Kidney epithelial cell (primary cell): ENCODE measurements around the gene FOCAD. TPM values are rescaled to one million over a fixed set of nuclear protein-coding genes. Genes with fewer than 3 reads are reported as not detected.

Experiments used
- DNase-seq: peaks from one replicate; pipeline ENCODE4 v3.0.0-alpha.2; 2010; ENCODE audit warnings: low read depth
- H3K27me3 ChIP-seq: 2 replicates; pipeline ENCODE4 v1.6.0; 2011; ENCODE audit warnings: low read length; ENCODE audit not compliant: control insufficient read depth, insufficient read depth
- H3K36me3 ChIP-seq: 2 replicates; pipeline ENCODE4 v1.5.1; 2011; ENCODE audit warnings: low read length; ENCODE audit not compliant: control insufficient read depth, insufficient read depth
- H3K4me3 ChIP-seq: 2 replicates; pipeline ENCODE4 v1.5.1; 2011; ENCODE audit warnings: low read depth, mild to moderate bottlenecking, control low read depth, low read length
- CTCF ChIP-seq: IDR thresholded peaks from 2 replicates; pipeline ENCODE4 v1.5.1; 2011; ENCODE audit warnings: mild to moderate bottlenecking, moderate library complexity, low read length, control low read depth, inconsistent platforms; ENCODE audit not compliant: insufficient read depth, poor library complexity, severe bottlenecking
- total RNA-seq: library from RNA; depleted of rRNA; stranded (reverse); fragments of >200 nt; gene quantifications from 2 replicates; pipeline ENCODE4 v1.2.3, GENCODE V29; 2015

Gene FOCAD
- total RNA-seq, 1 donor from 2014 or later: 62.9 TPM

- DNase-seq: no peak
- no peak overlapping the region for H3K4me3 ChIP-seq
- no peaks in the 10 kb centered on the region for H3K27me3 ChIP-seq
- no peak for TF ChIP-seq CTCF
- H3K36me3 ChIP-seq: no peaks in the 10 kb centered on the region
Observed at GRCh38 chr9:20788526-20789451, 104.7 kb downstream of the FOCAD start.

- no peak for TF ChIP-seq CTCF
Observed at GRCh38 chr9:20790721-20791120, 106.7 kb downstream of the FOCAD start.

GRCh38 chr9:20791682-20792081 is 107.6 kb downstream of the FOCAD start:
- Histone ChIP-seq H3K36me3 (no peaks in the 10 kb centered on the region), H3K4me3 (no peak overlapping the region), H3K27me3 (no peaks in the 10 kb centered on the region)
- no peak for TF ChIP-seq CTCF
- no peak for DNase-seq

More at GRCh38 chr9:20790721-20791120, 106.7 kb downstream of the FOCAD start:
- Histone ChIP-seq H3K4me3 (no peak overlapping the region), H3K36me3 (no peaks in the 10 kb centered on the region), H3K27me3 (no peaks in the 10 kb centered on the region)
- no peak for DNase-seq

GRCh38 chr9:20804489-20805250 is 120.6 kb downstream of the FOCAD start:
- Histone ChIP-seq H3K36me3 (no peaks in the 10 kb centered on the region), H3K27me3 (no peaks in the 10 kb centered on the region), H3K4me3 (no peak overlapping the region)
- DNase-seq: no peak
- TF ChIP-seq CTCF: no peak

GRCh38 chr9:20805766-20806165 is 121.7 kb downstream of the FOCAD start:
- no peak for DNase-seq

More at GRCh38 chr9:20805766-20806165, 121.7 kb downstream of the FOCAD start:
- Histone ChIP-seq H3K36me3 (no peaks in the 10 kb centered on the region), H3K4me3 (no peak overlapping the region), H3K27me3 (no peaks in the 10 kb centered on the region)
- TF ChIP-seq CTCF: no peak
